T-helper 17 cell (primary cell): ENCODE results near the gene C9orf43. TPM values are rescaled to one million over a fixed set of nuclear protein-coding genes. Genes with fewer than 3 reads are reported as not detected.
"Not testable (repeated sequence)": the region's sequence is repeated elsewhere in the genome, so short reads cannot be mapped to it uniquely, and the experiment has no call there.

Experiments
- ATAC-seq: fragments of 150-1000 bp; cut with Tn5 transposase; 2 replicates; pipeline ENCODE4 v1.10.0; 2021; ENCODE audit warnings: mild to moderate bottlenecking, moderate library complexity
- DNase-seq, 3 donors: peaks; one replicate each; pipeline versions ENCODE4 v3.0.0 to v3.0.0-alpha.2; 2020 to 2021
- H3K9me3 ChIP-seq: one replicate; pipeline ENCODE4 v1.7.0; 2013; ENCODE audit warnings: low read length, mild to moderate bottlenecking; ENCODE audit not compliant: control insufficient read depth, poor library complexity, severe bottlenecking
- H3K27ac Mint-ChIP-seq: one replicate; pipeline ENCODE4 v1.8.0; 2022; ENCODE audit warnings: mild to moderate bottlenecking, moderate library complexity, mixed read lengths
- H3K27me3 Mint-ChIP-seq: one replicate; pipeline ENCODE4 v1.8.0; 2022; ENCODE audit warnings: mixed read lengths
- H3K36me3 Mint-ChIP-seq: one replicate; pipeline ENCODE4 v1.8.0; 2022; ENCODE audit warnings: low read depth, mixed read lengths
- H3K4me1 Mint-ChIP-seq: one replicate; pipeline ENCODE4 v1.8.0; 2022; ENCODE audit warnings: mild to moderate bottlenecking, mixed read lengths
- H3K4me3 Mint-ChIP-seq: one replicate; pipeline ENCODE4 v1.8.0; 2022; ENCODE audit warnings: mild to moderate bottlenecking, moderate library complexity, mixed read lengths
- total RNA-seq, 4 donors: library from RNA in 2 of 4; stranded (reverse) in 2 of 4; gene quantifications; one replicate each; pipeline ENCODE4 v1.2.3 and lab custom pipeline; 2022 to 2026

The C9orf43 gene, protein sequence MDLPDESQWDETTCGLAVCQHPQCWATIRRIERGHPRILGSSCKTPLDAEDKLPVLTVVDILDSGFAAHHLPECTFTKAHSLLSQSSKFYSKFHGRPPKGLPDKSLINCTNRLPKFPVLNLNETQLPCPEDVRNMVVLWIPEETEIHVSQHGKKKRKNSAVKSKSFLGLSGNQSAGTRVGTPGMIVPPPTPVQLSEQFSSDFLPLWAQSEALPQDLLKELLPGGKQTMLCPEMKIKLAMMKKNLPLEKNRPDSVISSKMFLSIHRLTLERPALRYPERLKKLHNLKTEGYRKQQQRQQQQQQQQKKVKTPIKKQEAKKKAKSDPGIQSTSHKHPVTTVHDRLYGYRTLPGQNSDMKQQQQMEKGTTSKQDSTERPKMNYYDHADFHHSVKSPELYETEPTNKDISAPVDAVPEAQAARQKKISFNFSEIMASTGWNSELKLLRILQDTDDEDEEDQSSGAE
- total RNA-seq = under 1 TPM; 0.47 to 0.65 TPM
- total RNA-seq (lab: John Stamatoyannopoulos, UW) = 1.4 to 1.5 reads per million in 2 donors

DNA sequence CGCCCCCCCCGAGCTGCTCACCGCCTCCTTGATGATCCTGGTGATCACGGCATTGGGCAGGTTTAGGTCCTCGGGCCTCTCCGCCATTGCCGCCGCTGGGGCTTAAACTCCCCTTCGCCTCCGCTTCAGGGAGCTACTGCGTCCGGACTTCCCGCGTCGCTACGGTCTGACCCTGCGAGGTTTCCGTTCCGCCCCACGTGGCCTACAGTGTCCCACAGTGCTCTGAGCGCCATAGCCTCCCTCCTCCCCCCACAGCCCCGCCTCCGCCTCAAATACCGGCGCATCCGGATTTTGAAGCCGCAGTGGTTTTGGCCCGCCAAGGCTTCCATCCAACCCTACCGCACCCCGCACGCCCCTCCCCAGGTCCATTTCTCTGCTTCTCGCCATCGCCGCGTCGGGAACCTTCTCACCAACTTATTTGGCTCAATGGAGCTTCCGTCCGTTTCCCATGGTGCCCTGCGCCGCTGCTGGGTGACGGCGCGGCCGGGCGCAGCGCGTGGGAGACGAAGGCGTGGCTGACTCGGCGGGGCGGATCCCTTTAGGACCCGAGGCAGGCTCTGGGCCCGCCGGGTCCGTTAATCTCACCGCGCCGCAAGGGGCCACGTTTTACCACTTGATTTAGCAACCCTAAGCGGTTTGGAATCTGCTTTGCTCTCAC lies at the start of gene C9orf43, which contains the start of gene POLE3:
TSS of gene C9orf43 (plus strand) at position 541 of the 658 bp plus-strand sequence. CDS start 2,747 bp downstream, outside the sequence.
TSS of gene POLE3 (minus strand) at position 469 of the 658 bp plus-strand sequence. CDS start at position 87, 382 bp downstream.
- Mint-ChIP-seq H3K4me3 (peak within 1 kb of the TSS; percentile 98), H3K36me3 (peaks cover 6% of the 10 kb centered on the region), H3K27me3 (no peaks in the 10 kb centered on the region), H3K27ac (peak within 1 kb of the TSS; percentile 98), H3K4me1 (peaks cover 21% of the 10 kb centered on the region)
- peak; percentile 91 for ATAC-seq
- no peaks in the 10 kb centered on the region for H3K9me3 ChIP-seq
- peak; percentile 86 to 90 (median 89) for DNase-seq

DNA sequence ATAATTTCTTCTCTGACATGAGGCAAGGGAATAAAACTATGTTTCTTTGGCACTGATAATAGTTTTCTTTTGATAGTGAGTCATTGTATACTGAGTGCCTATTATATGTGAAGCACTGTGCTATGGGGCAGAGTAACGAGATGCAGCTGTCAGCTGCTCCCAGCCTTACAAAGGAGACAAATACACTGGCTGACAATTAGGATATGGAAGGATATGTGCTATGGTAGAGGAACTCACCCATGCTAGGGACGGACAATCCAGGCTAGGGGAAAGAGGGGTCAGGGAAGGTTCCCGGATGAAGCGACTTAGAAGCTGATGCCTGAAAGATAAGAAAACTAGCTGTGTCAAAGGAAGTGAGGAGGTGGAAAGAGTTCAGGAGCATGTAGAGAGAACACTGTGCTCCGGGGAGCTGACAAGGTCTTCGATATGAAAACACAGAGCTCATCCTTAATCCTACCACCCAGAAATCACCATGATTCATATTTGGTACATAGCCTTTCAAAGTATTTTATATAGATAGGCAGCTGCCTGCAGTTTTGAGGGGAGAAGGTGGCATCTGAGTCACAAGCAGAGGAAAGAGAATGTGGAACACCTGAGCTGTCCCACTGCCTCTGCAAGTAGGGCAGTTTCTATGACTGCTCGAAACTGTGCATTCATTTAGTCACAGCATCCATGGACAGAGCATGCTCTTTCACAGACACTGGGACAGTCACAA lies 49.1 kb upstream of the C9orf43 start:
- no peak for DNase-seq
- Mint-ChIP-seq H3K27me3 (peaks cover 20% of the 10 kb centered on the region), H3K4me3 (no peak overlapping the region), H3K4me1 (peaks cover 10% of the 10 kb centered on the region), H3K36me3 (peaks cover 2% of the 10 kb centered on the region), H3K27ac (peak overlapping the region; percentile 29)
- no peak for ATAC-seq
- no peaks in the 10 kb centered on the region for H3K9me3 ChIP-seq

DNA sequence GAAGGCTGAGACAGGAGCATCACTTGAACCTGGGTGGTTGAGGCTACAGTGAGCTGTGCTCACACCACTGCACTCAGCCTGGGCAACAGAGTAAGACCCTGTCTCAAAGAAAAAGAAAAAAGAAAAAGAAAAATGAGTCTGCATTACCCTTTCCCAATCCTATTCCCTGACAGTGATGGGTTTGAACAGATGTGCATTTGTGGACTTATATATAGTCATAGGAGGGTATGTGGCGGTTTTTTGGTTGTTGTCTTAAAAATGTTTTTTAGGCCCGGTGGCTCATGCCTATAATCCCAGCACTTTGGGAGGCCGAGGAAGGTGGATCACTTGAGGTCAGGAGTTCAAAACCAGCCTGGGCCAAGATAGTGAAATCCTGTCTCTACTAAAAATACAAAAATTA lies 47.2 kb upstream of the C9orf43 start:
- H3K9me3 ChIP-seq = no peaks in the 10 kb centered on the region
- no peak for DNase-seq
- no peak for ATAC-seq
- no peak overlapping the region for H3K27ac Mint-ChIP-seq
- no peak overlapping the region for H3K4me3 Mint-ChIP-seq
- peaks cover 2% of the 10 kb centered on the region for H3K36me3 Mint-ChIP-seq
- peaks cover 8% of the 10 kb centered on the region for H3K4me1 Mint-ChIP-seq
- peaks cover 14% of the 10 kb centered on the region for H3K27me3 Mint-ChIP-seq

DNA sequence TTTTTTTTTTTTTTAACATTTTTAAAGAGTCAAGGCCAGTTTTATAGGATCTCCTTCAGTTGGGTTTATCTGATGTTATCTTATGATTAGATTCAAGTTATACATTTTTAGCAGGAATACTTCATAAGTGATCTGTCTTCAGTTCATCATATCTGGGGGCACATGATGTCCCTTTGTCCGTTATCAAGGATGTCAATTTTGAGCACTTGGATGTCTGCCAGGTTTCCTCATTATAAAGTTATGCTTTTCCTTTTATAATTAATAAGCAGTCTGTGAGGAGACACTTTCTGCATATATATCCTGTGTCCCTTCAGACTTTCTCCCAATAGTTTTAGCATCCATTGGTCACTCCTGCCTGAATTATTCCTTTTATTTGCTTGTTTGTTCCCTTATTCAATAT lies 45.6 kb upstream of the C9orf43 start:
- no peak overlapping the region for H3K27ac Mint-ChIP-seq
- peaks cover 2% of the 10 kb centered on the region for H3K36me3 Mint-ChIP-seq
- peaks cover 10% of the 10 kb centered on the region for H3K4me1 Mint-ChIP-seq
- H3K27me3 Mint-ChIP-seq = peaks cover 9% of the 10 kb centered on the region
- DNase-seq (no peak), ATAC-seq (no peak)
- H3K4me3 Mint-ChIP-seq = no peak overlapping the region
- H3K9me3 ChIP-seq = no peaks in the 10 kb centered on the region

DNA sequence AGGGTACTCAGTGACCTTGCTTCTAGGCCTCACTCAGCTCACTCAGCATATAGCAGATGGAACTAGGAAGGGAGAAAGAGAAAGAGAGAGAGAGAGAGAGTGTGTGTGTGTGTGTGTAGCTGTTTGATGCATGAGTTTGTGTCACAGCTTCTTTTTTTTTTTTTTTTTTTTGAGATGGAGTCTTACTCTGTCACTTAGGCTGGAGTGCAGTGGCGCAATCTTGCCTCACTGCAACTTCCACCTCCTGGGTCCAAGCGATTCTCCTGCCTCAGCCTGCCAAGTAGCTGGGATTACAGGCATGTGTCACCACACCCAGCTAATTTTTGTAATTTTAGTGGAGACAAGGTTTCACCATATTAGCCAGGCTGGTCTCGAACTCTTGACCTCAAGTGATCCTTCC lies 44.9 kb upstream of the C9orf43 start:
- not testable (repeated sequence) for H3K4me3 Mint-ChIP-seq, ATAC-seq, DNase-seq, H3K36me3 Mint-ChIP-seq, H3K27me3 Mint-ChIP-seq, H3K9me3 ChIP-seq, H3K4me1 Mint-ChIP-seq, H3K27ac Mint-ChIP-seq

DNA sequence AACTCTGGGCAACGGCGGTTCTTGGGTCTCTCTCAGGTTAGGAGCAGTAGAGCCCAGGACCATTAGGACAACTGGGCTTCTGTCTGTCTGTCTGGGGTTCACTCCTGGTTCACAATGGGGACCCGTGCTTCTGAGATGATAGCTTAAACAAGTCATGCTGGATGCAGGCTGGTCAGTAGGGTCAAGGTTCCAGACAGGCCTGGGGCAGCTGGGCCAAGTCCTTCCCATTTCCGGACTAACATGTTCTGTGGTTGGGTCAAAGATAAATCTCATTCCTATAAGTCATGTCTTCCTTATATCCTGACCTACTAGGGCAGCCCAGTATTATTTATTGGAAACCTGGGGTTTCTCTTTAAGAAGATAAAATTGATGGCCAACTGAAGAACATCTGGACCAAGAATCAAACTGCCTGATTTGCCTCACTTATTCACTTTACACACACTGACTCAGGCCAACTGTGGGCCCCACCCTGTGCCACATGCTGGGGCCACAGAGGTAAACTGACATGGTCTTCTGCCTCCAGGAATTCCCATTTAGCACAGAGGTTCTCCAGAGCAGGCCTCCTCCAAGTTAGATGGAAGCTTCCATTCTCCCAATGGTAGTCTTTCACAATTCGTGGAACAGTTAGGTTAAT lies 42.1 kb upstream of the C9orf43 start:
- DNase-seq (no peak), ATAC-seq (no peak)
- Mint-ChIP-seq H3K36me3 (peaks cover 2% of the 10 kb centered on the region), H3K27ac (no peak overlapping the region), H3K4me3 (no peak overlapping the region), H3K27me3 (no peaks in the 10 kb centered on the region), H3K4me1 (peaks cover 4% of the 10 kb centered on the region)
- no peaks in the 10 kb centered on the region for H3K9me3 ChIP-seq

DNA sequence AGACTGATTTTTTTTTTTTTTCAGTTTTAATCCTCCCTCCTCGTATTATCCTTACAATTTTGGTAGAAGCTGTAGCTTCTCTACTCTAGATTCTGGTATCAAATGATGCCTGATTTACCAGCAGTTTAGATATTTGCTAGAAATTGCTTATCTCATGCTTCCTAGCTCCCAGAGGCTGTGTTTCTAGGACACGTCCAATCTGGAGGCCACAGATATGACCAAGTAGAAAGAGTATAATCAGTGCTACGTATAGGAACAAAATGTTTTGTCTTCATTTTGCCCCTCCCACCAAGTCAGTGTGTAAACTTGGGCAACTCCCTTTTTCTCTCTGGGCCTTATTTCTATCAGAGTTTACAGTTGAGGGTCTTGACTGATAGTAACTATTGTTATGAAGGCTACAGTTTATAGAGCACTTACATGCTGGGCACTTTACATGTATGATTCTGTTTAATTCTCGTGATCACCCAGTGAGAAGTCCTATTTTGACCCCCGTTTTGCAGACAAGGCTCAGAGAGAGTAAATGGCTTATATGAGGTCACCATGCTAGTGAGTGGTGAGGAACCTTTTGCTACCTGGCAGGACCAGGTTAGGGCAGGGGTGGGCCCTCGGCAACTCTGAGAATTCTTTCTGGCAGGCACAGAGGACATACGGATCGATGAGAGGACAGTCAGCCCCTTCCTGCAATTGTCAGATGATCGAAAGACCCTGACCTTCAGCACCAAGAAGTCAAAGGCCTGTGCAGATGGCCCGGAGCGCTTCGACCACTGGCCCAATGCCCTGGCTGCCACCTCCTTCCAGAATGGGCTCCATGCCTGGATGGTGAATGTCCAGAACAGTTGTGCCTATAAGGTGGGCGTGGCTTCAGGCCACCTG lies 41.3 kb upstream of the C9orf43 start:
- no peaks in the 10 kb centered on the region for H3K9me3 ChIP-seq
- ATAC-seq (no peak), DNase-seq (no peak)
- Mint-ChIP-seq H3K4me1 (peaks cover 4% of the 10 kb centered on the region), H3K27me3 (no peaks in the 10 kb centered on the region), H3K4me3 (no peak overlapping the region), H3K36me3 (peaks cover 2% of the 10 kb centered on the region), H3K27ac (no peak overlapping the region)

DNA sequence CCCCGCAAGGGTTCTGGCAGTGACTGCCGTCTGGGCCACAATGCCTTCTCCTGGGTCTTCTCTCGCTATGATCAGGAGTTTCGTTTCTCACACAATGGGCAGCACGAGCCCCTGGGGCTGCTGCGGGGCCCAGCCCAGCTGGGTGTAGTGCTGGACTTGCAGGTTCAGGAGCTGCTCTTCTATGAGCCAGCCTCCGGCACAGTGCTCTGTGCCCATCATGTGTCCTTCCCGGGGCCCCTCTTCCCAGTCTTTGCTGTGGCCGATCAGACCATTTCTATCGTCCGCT lies 40.7 kb upstream of the C9orf43 start:
- no peak overlapping the region for H3K4me3 Mint-ChIP-seq
- no peaks in the 10 kb centered on the region for H3K9me3 ChIP-seq
- no peaks in the 10 kb centered on the region for H3K27me3 Mint-ChIP-seq
- no peak overlapping the region for H3K27ac Mint-ChIP-seq
- peaks cover 2% of the 10 kb centered on the region for H3K36me3 Mint-ChIP-seq
- DNase-seq = no peak
- H3K4me1 Mint-ChIP-seq = peaks cover 6% of the 10 kb centered on the region
- ATAC-seq = no peak

DNA sequence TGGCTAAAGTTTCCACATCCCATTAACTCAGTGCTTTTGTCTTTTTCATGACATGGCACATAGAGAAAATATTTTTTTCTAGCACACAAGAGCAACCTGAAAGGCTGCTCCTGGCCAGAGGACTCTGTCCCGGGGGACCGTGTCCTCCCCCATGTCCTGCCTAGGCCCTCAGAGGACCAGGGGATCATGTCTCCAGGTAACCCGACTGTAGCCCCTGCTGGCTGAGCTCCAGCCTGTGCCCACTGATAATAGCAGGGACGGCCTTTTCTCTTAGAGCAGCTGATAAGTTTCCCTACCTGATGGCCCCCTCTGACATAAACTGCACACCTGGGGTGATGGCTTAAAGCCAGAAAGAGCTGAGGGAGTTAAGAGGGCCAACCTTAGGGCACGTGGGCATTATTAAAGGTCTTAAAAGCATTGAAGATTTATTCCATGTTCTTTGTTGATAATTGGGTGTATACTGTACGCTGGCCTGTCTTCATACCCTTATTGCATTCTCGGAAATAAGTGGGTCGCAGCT lies 39.7 kb upstream of the C9orf43 start:
- Mint-ChIP-seq H3K4me3 (no peak overlapping the region), H3K27ac (no peak overlapping the region), H3K27me3 (no peaks in the 10 kb centered on the region), H3K4me1 (peaks cover 15% of the 10 kb centered on the region), H3K36me3 (peaks cover 2% of the 10 kb centered on the region)
- no peaks in the 10 kb centered on the region for H3K9me3 ChIP-seq
- no peak for ATAC-seq
- no peak for DNase-seq

DNA sequence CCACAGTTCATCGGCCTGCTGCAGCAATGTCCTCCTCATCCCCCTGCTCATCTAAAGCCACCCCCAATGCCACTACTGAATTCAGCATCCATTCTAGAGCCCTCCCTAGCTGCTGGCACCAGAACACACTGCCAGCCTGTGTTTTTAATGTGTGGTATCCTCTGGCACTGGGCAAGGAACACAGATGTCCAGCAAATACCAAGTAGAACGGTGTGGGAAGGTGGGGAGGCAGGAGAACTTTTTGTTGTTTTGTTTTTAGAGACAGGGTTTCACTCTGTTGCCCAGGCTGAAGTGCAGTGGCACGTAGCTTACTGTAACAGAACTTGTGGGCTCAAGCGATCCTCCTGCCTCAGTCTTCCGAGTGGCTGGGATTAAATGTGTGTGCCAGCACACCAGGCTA lies 38.5 kb upstream of the C9orf43 start:
- Mint-ChIP-seq H3K27me3 (no peaks in the 10 kb centered on the region), H3K4me3 (no peak overlapping the region), H3K4me1 (peaks cover 15% of the 10 kb centered on the region), H3K27ac (no peak overlapping the region), H3K36me3 (peaks cover 2% of the 10 kb centered on the region)
- H3K9me3 ChIP-seq = no peaks in the 10 kb centered on the region
- ATAC-seq (no peak), DNase-seq (no peak)

DNA sequence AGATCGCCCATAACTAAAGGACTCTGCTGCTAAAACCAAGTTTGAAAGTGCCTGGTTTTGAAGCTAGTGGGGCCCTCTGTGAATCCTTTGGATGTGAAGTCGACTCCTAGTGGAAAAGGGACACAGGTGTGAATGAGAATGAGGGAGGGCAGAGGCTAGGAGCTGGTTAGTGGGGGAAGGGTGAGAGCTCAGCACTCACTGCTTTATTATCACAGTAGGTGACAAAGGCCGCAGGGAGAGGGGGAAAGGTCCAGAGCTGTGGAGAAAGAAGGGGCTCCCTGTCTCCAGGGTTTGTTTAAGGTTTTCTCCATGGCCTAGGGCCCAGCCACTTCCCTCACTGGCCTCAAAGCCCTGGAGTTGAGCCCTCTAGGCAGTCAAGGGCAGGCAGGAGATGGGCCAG lies 37.3 kb upstream of the C9orf43 start:
- ATAC-seq (no peak), DNase-seq (no peak)
- Mint-ChIP-seq H3K27me3 (no peaks in the 10 kb centered on the region), H3K27ac (no peak overlapping the region), H3K36me3 (peaks cover 2% of the 10 kb centered on the region), H3K4me1 (peaks cover 15% of the 10 kb centered on the region), H3K4me3 (no peak overlapping the region)
- H3K9me3 ChIP-seq = no peaks in the 10 kb centered on the region
